Measurements from ENCODE around the gene CPD. TPM values are rescaled to one million over a fixed set of nuclear protein-coding genes. Genes with fewer than 3 reads are reported as not detected.

The CPD gene
- polyA plus RNA-seq, 2 of the 4 experiments (the other 2 are of a cell fraction): 22.4 to 83.3 TPM

DNA sequence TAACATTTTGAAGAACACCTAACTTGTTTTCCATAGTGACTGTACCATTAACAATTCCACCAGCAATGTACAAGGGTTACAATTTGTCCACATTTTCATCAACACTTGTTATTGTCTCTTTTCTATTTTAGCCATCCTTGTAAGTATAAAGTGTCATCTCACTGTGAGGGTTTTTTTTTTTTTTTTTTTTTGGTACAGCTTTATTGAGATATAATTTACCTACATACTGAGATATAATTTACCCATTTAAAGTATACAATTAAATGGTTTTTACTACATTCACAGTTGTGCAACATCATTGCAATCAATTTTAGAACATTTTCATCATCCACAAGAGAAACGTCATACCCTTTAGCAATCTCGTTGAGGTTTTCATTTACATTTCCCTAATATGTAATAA lies 27.0 kb upstream of the CPD start:
- CTCF ChIA-PET: interaction anchor here (1.4 to 1.7 kb wide), 3 partner anchors 11 to 12 kb away, joined by 4 to 6 read pairs (median 5); no protein-coding TSS in a partner anchor
- no peak for FAIRE-seq
- no peak for ATAC-seq
- TF ChIP-seq, protein P1, sequence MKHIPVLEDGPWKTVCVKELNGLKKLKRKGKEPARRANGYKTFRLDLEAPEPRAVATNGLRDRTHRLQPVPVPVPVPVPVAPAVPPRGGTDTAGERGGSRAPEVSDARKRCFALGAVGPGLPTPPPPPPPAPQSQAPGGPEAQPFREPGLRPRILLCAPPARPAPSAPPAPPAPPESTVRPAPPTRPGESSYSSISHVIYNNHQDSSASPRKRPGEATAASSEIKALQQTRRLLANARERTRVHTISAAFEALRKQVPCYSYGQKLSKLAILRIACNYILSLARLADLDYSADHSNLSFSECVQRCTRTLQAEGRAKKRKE (CRISPR knock-in tag; IDR thresholded peaks at IDR 0.05; ENCODE audit: low read depth): no peak
- TF ChIP-seq RCOR1 (IDR thresholded peaks at IDR 0.05; ENCODE audit: low read depth, low read length) (no peak), ZFP36 (IDR thresholded peaks at IDR 0.05; ENCODE audit: borderline replicate concordance, partially characterized antibody) (peak; percentile 73), HOXB5 (CRISPR knock-in tag; IDR thresholded peaks at IDR 0.05) (no peak)
- TF ChIP-seq, protein P2, sequence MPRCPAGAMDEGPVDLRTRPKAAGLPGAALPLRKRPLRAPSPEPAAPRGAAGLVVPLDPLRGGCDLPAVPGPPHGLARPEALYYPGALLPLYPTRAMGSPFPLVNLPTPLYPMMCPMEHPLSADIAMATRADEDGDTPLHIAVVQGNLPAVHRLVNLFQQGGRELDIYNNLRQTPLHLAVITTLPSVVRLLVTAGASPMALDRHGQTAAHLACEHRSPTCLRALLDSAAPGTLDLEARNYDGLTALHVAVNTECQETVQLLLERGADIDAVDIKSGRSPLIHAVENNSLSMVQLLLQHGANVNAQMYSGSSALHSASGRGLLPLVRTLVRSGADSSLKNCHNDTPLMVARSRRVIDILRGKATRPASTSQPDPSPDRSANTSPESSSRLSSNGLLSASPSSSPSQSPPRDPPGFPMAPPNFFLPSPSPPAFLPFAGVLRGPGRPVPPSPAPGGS (IDR thresholded peaks at IDR 0.05): no peak
- TF ChIP-seq, protein P3, sequence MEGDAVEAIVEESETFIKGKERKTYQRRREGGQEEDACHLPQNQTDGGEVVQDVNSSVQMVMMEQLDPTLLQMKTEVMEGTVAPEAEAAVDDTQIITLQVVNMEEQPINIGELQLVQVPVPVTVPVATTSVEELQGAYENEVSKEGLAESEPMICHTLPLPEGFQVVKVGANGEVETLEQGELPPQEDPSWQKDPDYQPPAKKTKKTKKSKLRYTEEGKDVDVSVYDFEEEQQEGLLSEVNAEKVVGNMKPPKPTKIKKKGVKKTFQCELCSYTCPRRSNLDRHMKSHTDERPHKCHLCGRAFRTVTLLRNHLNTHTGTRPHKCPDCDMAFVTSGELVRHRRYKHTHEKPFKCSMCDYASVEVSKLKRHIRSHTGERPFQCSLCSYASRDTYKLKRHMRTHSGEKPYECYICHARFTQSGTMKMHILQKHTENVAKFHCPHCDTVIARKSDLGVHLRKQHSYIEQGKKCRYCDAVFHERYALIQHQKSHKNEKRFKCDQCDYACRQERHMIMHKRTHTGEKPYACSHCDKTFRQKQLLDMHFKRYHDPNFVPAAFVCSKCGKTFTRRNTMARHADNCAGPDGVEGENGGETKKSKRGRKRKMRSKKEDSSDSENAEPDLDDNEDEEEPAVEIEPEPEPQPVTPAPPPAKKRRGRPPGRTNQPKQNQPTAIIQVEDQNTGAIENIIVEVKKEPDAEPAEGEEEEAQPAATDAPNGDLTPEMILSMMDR (IDR thresholded peaks at IDR 0.05): no peak
- TF ChIP-seq, protein P4, sequence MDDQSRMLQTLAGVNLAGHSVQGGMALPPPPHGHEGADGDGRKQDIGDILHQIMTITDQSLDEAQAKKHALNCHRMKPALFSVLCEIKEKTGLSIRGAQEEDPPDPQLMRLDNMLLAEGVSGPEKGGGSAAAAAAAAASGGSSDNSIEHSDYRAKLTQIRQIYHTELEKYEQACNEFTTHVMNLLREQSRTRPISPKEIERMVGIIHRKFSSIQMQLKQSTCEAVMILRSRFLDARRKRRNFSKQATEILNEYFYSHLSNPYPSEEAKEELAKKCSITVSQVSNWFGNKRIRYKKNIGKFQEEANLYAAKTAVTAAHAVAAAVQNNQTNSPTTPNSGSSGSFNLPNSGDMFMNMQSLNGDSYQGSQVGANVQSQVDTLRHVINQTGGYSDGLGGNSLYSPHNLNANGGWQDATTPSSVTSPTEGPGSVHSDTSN (IDR thresholded peaks at IDR 0.05): no peak
- Histone ChIP-seq H3K4me1 (no peaks in the 10 kb centered on the region), H3K4me3 (no peak overlapping the region), H3K9me3 (peaks cover 3% of the 10 kb centered on the region; the same call in 1 of the 3 replicates), H3K27ac (no peak overlapping the region), H3K4me2 (no peak overlapping the region)
- no peak for DNase-seq (ENCODE audit: low read depth in 1 of 2, low spot score in 1 of 2)
- POLR2A ChIA-PET: no interaction called here
- 80% methylated on average over 2 of the region's 2 CpGs for WGBS (ENCODE audit: missing lambda C conversion rate)

DNA sequence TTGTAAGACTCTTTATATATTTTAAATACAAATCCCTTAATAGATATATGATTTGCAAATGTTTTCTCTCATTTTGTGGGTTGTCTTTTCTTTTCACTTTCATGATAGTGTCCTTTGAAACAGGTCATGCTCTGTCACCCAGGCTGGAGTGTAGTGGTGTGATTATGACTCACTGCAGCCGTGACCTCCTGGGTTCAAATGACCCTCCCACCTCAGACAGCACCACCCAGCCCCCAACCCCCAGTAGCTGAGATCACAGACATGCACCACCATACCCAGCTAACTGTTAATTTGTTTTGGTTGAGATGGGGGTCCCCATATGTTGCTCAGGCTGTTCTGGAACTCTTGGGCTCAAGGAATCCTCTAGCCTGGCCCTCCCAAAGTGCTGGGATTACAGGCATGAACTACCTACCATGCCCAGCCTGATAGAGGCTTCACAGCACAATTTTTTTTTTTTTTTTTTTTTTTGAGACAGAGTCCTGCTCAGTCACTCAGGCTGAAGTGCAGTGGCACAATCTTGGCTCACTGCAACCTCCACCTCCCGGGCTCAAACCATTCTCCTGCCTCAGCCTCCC lies 26.4 kb upstream of the CPD start:
- DNase-seq (ENCODE audit: low read depth in 1 of 2, low spot score in 1 of 2) (no peak), FAIRE-seq (no peak), ATAC-seq (no peak)
- Histone ChIP-seq H3K9me3 (peaks cover 3% of the 10 kb centered on the region; the same call in 1 of the 3 replicates), H3K4me1 (no peaks in the 10 kb centered on the region), H3K4me2 (no peak overlapping the region), H3K4me3 (no peak overlapping the region), H3K27ac (no peak overlapping the region)
- ChIA-PET CTCF (interaction anchor here (1.3 to 1.6 kb wide), 3 partner anchors 12 to 13 kb away, joined by 3 to 5 read pairs (median 4); no protein-coding TSS in a partner anchor), POLR2A (no interaction called here)
- WGBS (ENCODE audit: missing lambda C conversion rate): 24% methylated on average over 2 of the region's 2 CpGs
- TF ChIP-seq CEBPB (IDR thresholded peaks at IDR 0.05) (no peak), FOSL2 (IDR thresholded peaks at IDR 0.05) (no peak), FOSL2 (CRISPR knock-in tag; IDR thresholded peaks at IDR 0.05) (no peak), HEYL (CRISPR knock-in tag; IDR thresholded peaks at IDR 0.05) (no peak), TFCP2L1 (CRISPR knock-in tag; IDR thresholded peaks at IDR 0.05) (no peak), POLR2AphosphoS2 (conservative IDR thresholded peaks at IDR 0.05; ENCODE audit: low read length) (no peak), EP300 (IDR thresholded peaks at IDR 0.05) (no peak), ZSCAN20 (CRISPR knock-in tag; IDR thresholded peaks at IDR 0.05) (no peak)
- TF ChIP-seq, protein P5, sequence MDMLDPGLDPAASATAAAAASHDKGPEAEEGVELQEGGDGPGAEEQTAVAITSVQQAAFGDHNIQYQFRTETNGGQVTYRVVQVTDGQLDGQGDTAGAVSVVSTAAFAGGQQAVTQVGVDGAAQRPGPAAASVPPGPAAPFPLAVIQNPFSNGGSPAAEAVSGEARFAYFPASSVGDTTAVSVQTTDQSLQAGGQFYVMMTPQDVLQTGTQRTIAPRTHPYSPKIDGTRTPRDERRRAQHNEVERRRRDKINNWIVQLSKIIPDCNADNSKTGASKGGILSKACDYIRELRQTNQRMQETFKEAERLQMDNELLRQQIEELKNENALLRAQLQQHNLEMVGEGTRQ (IDR thresholded peaks at IDR 0.05): no peak
- TF ChIP-seq, protein P6, sequence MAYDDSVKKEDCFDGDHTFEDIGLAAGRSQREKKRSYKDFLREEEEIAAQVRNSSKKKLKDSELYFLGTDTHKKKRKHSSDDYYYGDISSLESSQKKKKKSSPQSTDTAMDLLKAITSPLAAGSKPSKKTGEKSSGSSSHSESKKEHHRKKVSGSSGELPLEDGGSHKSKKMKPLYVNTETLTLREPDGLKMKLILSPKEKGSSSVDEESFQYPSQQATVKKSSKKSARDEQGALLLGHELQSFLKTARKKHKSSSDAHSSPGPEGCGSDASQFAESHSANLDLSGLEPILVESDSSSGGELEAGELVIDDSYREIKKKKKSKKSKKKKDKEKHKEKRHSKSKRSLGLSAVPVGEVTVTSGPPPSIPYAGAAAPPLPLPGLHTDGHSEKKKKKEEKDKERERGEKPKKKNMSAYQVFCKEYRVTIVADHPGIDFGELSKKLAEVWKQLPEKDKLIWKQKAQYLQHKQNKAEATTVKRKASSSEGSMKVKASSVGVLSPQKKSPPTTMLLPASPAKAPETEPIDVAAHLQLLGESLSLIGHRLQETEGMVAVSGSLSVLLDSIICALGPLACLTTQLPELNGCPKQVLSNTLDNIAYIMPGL (CRISPR knock-in tag; IDR thresholded peaks at IDR 0.05; ENCODE audit: borderline replicate concordance): no peak
